IMR-90 (cell line): Measurements from ENCODE around the gene GRAMD2A. TPM values are rescaled to one million over a fixed set of nuclear protein-coding genes. Genes with fewer than 3 reads are reported as not detected.

Source experiments
- ATAC-seq: fragments of 200-7000 bp; cut with Tn5 transposase; 2 replicates; pipeline ENCODE4 v1.9.1; 2020; ENCODE audit warnings: low read depth, mild to moderate bottlenecking, moderate library complexity
- BruUV-seq: library from RNA; stranded (reverse); fragments of 400-500 nt; replicated peaks from 2 replicates; lab custom pipeline; 2021; lab: Mats Ljungman, UMichigan
- CTCF ChIA-PET: fragments of 300-600 bp; formaldehyde crosslinking; extraction: SDS; loops from one replicate; lab custom pipeline; 2021; ENCODE audit warnings: antibody characterized with exemption; lab: Yijun Ruan, JAX
- POLR2A ChIA-PET: fragments of 300-600 bp; sonication (Branson Sonifier 250); formaldehyde crosslinking; loops from one replicate; lab custom pipeline; 2022; ENCODE audit warnings: antibody characterized with exemption; ENCODE audit not compliant: unreplicated experiment; lab: Charles Lee
- DNase-seq: peaks from one replicate; pipeline ENCODE4 v3.0.0; 2013
- H2AFZ ChIP-seq: replicated peaks from 2 replicates; pipeline ENCODE3; 2013; ENCODE audit warnings: low read length, mild to moderate bottlenecking; ENCODE audit not compliant: poor library complexity
- H2AK5ac ChIP-seq: 2 replicates; pipeline ENCODE4 v1.6.1; 2013; ENCODE audit warnings: low read depth, low read length, inconsistent platforms
- H2AK9ac ChIP-seq: replicated peaks from 2 replicates; pipeline ENCODE3; 2013; ENCODE audit warnings: mild to moderate bottlenecking, low read depth, low read length, moderate library complexity; ENCODE audit not compliant: poor library complexity
- H2BK120ac ChIP-seq: 2 replicates; pipeline ENCODE4 v1.6.1; 2013; ENCODE audit warnings: low read depth, low read length, inconsistent platforms
- H2BK15ac ChIP-seq: 3 replicates; pipeline ENCODE4 v1.6.1; 2013; ENCODE audit warnings: low read depth, low read length, inconsistent platforms
- H2BK20ac ChIP-seq: 2 replicates; pipeline ENCODE4 v1.6.1; 2013; ENCODE audit warnings: low read depth, mild to moderate bottlenecking, inconsistent platforms, low read length, moderate library complexity
- H2BK5ac ChIP-seq: 2 replicates; pipeline ENCODE4 v1.6.1; 2013; ENCODE audit warnings: mild to moderate bottlenecking, low read depth, low read length, inconsistent platforms; ENCODE audit not compliant: poor library complexity, severe bottlenecking
- H3K14ac ChIP-seq: replicated peaks from 2 replicates; pipeline ENCODE4 v1.6.1; 2013; ENCODE audit warnings: low read depth, low read length, inconsistent platforms
- H3K18ac ChIP-seq: 2 replicates; pipeline ENCODE4 v1.6.1; 2013; ENCODE audit warnings: low read depth, low read length, control low read depth
- H3K23ac ChIP-seq: 2 replicates; pipeline ENCODE4 v1.6.1; 2013; ENCODE audit warnings: low read depth, low read length, inconsistent platforms
- H3K27ac ChIP-seq: 2 replicates; pipeline ENCODE4 v1.5.1; 2013; ENCODE audit warnings: mild to moderate bottlenecking, control low read depth, low read length; ENCODE audit not compliant: insufficient read depth
- H3K27me3 ChIP-seq: 2 replicates; pipeline ENCODE4 v1.6.1; 2013; ENCODE audit warnings: low read length; ENCODE audit not compliant: control insufficient read depth, insufficient read depth
- H3K36me3 ChIP-seq: 2 replicates; pipeline ENCODE4 v1.6.1; 2013; ENCODE audit warnings: low read length, mixed read lengths; ENCODE audit not compliant: control insufficient read depth, insufficient read depth
- H3K4ac ChIP-seq: 2 replicates; pipeline ENCODE4 v1.6.1; 2013; ENCODE audit warnings: low read depth, low read length, inconsistent platforms
- H3K4me1 ChIP-seq: 2 replicates; pipeline ENCODE4 v1.6.1; 2013; ENCODE audit warnings: low read length, mixed read lengths; ENCODE audit not compliant: control insufficient read depth, insufficient read depth
- H3K4me2 ChIP-seq: 2 replicates; pipeline ENCODE4 v1.6.1; 2013; ENCODE audit warnings: low read depth, mild to moderate bottlenecking, control low read depth, low read length, moderate library complexity
- H3K4me3 ChIP-seq: 2 replicates; pipeline ENCODE4 v1.5.1; 2013; ENCODE audit warnings: low read depth, mild to moderate bottlenecking, control low read depth, low read length, moderate library complexity; ENCODE audit not compliant: insufficient read depth
- H3K56ac ChIP-seq: 2 replicates; pipeline ENCODE4 v1.6.1; 2013; ENCODE audit warnings: low read length, inconsistent platforms; ENCODE audit not compliant: insufficient read depth; ENCODE audit errors: extremely low read depth
- H3K79me1 ChIP-seq, 2 experiments: 2 replicates each; pipeline ENCODE4 v1.6.1; 2013; ENCODE audit warnings: low read length in 2 of 2, inconsistent platforms in 1 of 2, low read depth in 1 of 2
- H3K9ac ChIP-seq: 2 replicates; pipeline ENCODE4 v1.6.1; 2013; ENCODE audit warnings: low read depth, low read length, control low read depth
- H3K9me1 ChIP-seq: 2 replicates; pipeline ENCODE4 v1.6.1; 2013; ENCODE audit warnings: low read length, inconsistent platforms; ENCODE audit not compliant: insufficient read depth
- H3K9me3 ChIP-seq: 2 replicates; pipeline ENCODE4 v1.6.1; 2013; ENCODE audit warnings: low read length; ENCODE audit not compliant: control insufficient read depth, insufficient read depth
- H4K20me1 ChIP-seq: 2 replicates; pipeline ENCODE4 v1.6.1; 2013; ENCODE audit warnings: low read length, inconsistent platforms; ENCODE audit not compliant: insufficient read depth
- H4K5ac ChIP-seq: 2 replicates; pipeline ENCODE4 v1.6.1; 2013; ENCODE audit warnings: mild to moderate bottlenecking, low read depth, low read length, control low read depth
- H4K8ac ChIP-seq, 2 experiments: 2 replicates each; pipeline ENCODE4 v1.6.1; 2013; ENCODE audit warnings: low read depth in 2 of 2, low read length in 2 of 2, control low read depth in 1 of 2, inconsistent platforms in 1 of 2
- H4K91ac ChIP-seq: 2 replicates; pipeline ENCODE4 v1.6.1; 2013; ENCODE audit warnings: low read depth, low read length, inconsistent platforms; ENCODE audit not compliant: insufficient read depth
- BHLHE40 ChIP-seq: fragments of 150-350 bp; IDR thresholded peaks from 2 replicates; pipeline ENCODE4 v1.6.1; 2016; ENCODE audit warnings: mild to moderate bottlenecking, low read depth, low read length
- CEBPB ChIP-seq: IDR thresholded peaks from 2 replicates; pipeline ENCODE4 v1.6.1; 2012; ENCODE audit warnings: low read depth, low read length, improper control_type of control experiment
- CHD1 ChIP-seq: IDR thresholded peaks from 2 replicates; pipeline ENCODE4 v1.6.1; 2012; ENCODE audit warnings: low read depth, low read length, improper control_type of control experiment
- FOS ChIP-seq: fragments of 150-350 bp; IDR thresholded peaks from 2 replicates; pipeline ENCODE4 v1.6.1; 2016; ENCODE audit warnings: low read depth, low read length
- MAFK ChIP-seq: IDR thresholded peaks from 2 replicates; pipeline ENCODE4 v1.6.1; 2012; ENCODE audit warnings: low read depth, low read length, improper control_type of control experiment
- MAZ ChIP-seq: IDR thresholded peaks from 2 replicates; pipeline ENCODE4 v1.6.1; 2012; ENCODE audit warnings: low read depth, mild to moderate bottlenecking, low read length, improper control_type of control experiment, moderate library complexity, borderline replicate concordance
- MXI1 ChIP-seq: IDR thresholded peaks from 2 replicates; pipeline ENCODE4 v1.6.1; 2012; ENCODE audit warnings: low read depth, mild to moderate bottlenecking, low read length, moderate library complexity, borderline replicate concordance
- NFE2L2 ChIP-seq: fragments of 150-350 bp; IDR thresholded peaks from 2 replicates; pipeline ENCODE4 v1.6.1; 2016; ENCODE audit warnings: low read depth, mild to moderate bottlenecking, low read length
- POLR2A ChIP-seq: IDR thresholded peaks from 2 replicates; pipeline ENCODE4 v1.6.1; 2012; ENCODE audit warnings: mild to moderate bottlenecking, low read depth, low read length
- RAD21 ChIP-seq: IDR thresholded peaks from 2 replicates; pipeline ENCODE4 v1.6.1; 2012; ENCODE audit warnings: low read length, improper control_type of control experiment
- RCOR1 ChIP-seq: IDR thresholded peaks from 2 replicates; pipeline ENCODE4 v1.6.1; 2012; ENCODE audit warnings: mild to moderate bottlenecking, low read length, improper control_type of control experiment; ENCODE audit not compliant: insufficient replicate concordance
- RFX5 ChIP-seq: IDR thresholded peaks from 2 replicates; pipeline ENCODE4 v1.8.0; 2012; ENCODE audit warnings: low read depth, mild to moderate bottlenecking, low read length, moderate library complexity
- SMC3 ChIP-seq: fragments of 150-350 bp; IDR thresholded peaks from 2 replicates; pipeline ENCODE4 v1.6.1; 2016; ENCODE audit warnings: low read depth, mild to moderate bottlenecking, antibody characterized with exemption, low read length, moderate library complexity
- WGBS, 2 experiments: methylation state at CpG; one replicate each; pipeline versions ENCODE4 v1.1.5 to v1.1.7; 2013; ENCODE audit warnings: missing lambda C conversion rate in 2 of 2; ENCODE audit not compliant: insufficient read length in 1 of 2; ENCODE audit errors: extremely low coverage in 2 of 2; 5-methylcytosine and 5-hydroxymethylcytosine counted together
- dilution Hi-C: fragments of 300-500 bp; cut with HindIII; formaldehyde crosslinking; loops from one replicate; pipeline ENCODE4 v1.14.3; 2018; ENCODE audit warnings: low sequenced_read_pairs; ENCODE audit not compliant: unreplicated experiment
- in situ Hi-C: fragments of 300-500 bp; cut with MboI; formaldehyde crosslinking; loops from 3 replicates; pipeline ENCODE4 v1.14.3; 2019; ENCODE audit warnings: low sequenced_read_pairs, inconsistent platforms, mixed read lengths
- intact Hi-C: fragments of 100-400 bp; cut with micrococcal nuclease; formaldehyde crosslinking; loops from 2 replicates; pipeline ENCODE4 v1.10.0; 2022
- polyA plus RNA-seq, 3 experiments: library from polyadenylated mRNA; depleted of rRNA; stranded (reverse); fragments of >200 nt; gene quantifications; 2 replicates each; pipeline ENCODE4 v1.2.3, GENCODE V29; 2012; ENCODE audit warnings: low replicate concordance in 1 of 3
- total RNA-seq: library from RNA; depleted of rRNA; stranded (reverse); fragments of >200 nt; gene quantifications from 2 replicates; pipeline ENCODE4 v1.2.3, GENCODE V29; 2012
- TF ChIP-seq, protein P1 (sequence below): fragments of 150-350 bp; IDR thresholded peaks from 2 replicates; pipeline ENCODE4 v1.6.1; 2017; ENCODE audit warnings: mild to moderate bottlenecking, antibody characterized with exemption, low read length, low read depth
- TF ChIP-seq, protein P2 (sequence below): fragments of 150-350 bp; IDR thresholded peaks from 2 replicates; pipeline ENCODE4 v1.6.1; 2016; ENCODE audit warnings: low read depth, mild to moderate bottlenecking, low read length, moderate library complexity, borderline replicate concordance
- TF ChIP-seq, protein P3 (sequence below): conservative IDR thresholded peaks from 2 replicates; pipeline ENCODE4 v1.5.1; 2012; ENCODE audit warnings: mild to moderate bottlenecking, low read depth, low read length, improper control_type of control experiment

The GRAMD2A gene
- total and polyA plus RNA-seq, 2 of the 4 experiments (the other 2 are of a cell fraction): 0.14 to 0.18 TPM

DNA sequence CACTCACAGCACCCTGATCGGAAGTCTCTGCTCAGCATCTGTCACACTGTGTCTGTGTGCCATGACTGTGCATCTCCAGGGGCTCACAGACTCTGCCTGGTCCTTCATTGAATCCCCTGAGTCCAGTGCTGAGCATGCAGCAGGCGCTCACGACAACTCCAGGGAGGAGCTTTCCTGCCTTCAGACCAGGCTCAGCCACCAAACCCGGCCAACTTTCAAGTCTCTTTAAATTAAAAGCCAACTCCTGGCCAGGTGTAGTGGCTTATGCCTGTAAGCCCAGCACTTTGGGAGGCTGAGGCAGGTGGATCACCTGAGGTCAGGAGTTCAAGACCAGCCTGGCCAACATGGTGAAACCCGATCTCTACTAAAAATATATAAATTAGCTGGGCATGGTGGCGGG is 24.2 kb downstream of the GRAMD2A start:
- Histone ChIP-seq H3K27me3 (peaks cover 65% of the 10 kb centered on the region), H3K36me3 (no peaks in the 10 kb centered on the region), H3K56ac (no peak overlapping the region), H4K8ac (no peak overlapping the region), H3K4me2 (no peak overlapping the region), H4K5ac (no peak overlapping the region), H2AFZ (no peak overlapping the region), H4K91ac (no peak overlapping the region), H2BK20ac (no peak overlapping the region), H3K9me3 (no peaks in the 10 kb centered on the region), H2BK5ac (no peak overlapping the region), H4K20me1 (no peaks in the 10 kb centered on the region), H2AK5ac (no peak overlapping the region), H2BK15ac (no peak overlapping the region), H3K27ac (no peak overlapping the region), H3K23ac (no peak overlapping the region), H3K4me3 (no peak overlapping the region), H3K9me1 (no peaks in the 10 kb centered on the region; the same call in 1 of the 2 replicates), H3K18ac (no peak overlapping the region), H2AK9ac (no peak overlapping the region), H3K9ac (no peak overlapping the region), H3K4me1 (peaks cover 7% of the 10 kb centered on the region), H3K4ac (no peak overlapping the region), H3K14ac (no peak overlapping the region), H2BK120ac (no peak overlapping the region), H3K79me1 (no peaks in the 10 kb centered on the region)
- in situ Hi-C loops (no loop called here), dilution Hi-C loops (no loop called here), intact Hi-C loops (no loop called here)
- no peak for ATAC-seq
- no CpG with 5 or more reads among the region's 6 CpGs for WGBS, 2 experiments
- no TSS peak for BruUV-seq
- DNase-seq: no peak
- ChIA-PET POLR2A (no interaction called here), CTCF (no interaction called here)
- TF ChIP-seq MAZ (no peak), SMC3 (no peak), MAFK (no peak), RFX5 (no peak), FOS (no peak), RAD21 (no peak), MXI1 (no peak), CEBPB (no peak), BHLHE40 (no peak), RCOR1 (no peak), POLR2A (no peak), CHD1 (no peak), NFE2L2 (no peak)
- TF ChIP-seq, protein P1, sequence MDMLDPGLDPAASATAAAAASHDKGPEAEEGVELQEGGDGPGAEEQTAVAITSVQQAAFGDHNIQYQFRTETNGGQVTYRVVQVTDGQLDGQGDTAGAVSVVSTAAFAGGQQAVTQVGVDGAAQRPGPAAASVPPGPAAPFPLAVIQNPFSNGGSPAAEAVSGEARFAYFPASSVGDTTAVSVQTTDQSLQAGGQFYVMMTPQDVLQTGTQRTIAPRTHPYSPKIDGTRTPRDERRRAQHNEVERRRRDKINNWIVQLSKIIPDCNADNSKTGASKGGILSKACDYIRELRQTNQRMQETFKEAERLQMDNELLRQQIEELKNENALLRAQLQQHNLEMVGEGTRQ: no peak
- TF ChIP-seq, protein P2, sequence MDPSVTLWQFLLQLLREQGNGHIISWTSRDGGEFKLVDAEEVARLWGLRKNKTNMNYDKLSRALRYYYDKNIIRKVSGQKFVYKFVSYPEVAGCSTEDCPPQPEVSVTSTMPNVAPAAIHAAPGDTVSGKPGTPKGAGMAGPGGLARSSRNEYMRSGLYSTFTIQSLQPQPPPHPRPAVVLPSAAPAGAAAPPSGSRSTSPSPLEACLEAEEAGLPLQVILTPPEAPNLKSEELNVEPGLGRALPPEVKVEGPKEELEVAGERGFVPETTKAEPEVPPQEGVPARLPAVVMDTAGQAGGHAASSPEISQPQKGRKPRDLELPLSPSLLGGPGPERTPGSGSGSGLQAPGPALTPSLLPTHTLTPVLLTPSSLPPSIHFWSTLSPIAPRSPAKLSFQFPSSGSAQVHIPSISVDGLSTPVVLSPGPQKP: no peak
- TF ChIP-seq, protein P3, sequence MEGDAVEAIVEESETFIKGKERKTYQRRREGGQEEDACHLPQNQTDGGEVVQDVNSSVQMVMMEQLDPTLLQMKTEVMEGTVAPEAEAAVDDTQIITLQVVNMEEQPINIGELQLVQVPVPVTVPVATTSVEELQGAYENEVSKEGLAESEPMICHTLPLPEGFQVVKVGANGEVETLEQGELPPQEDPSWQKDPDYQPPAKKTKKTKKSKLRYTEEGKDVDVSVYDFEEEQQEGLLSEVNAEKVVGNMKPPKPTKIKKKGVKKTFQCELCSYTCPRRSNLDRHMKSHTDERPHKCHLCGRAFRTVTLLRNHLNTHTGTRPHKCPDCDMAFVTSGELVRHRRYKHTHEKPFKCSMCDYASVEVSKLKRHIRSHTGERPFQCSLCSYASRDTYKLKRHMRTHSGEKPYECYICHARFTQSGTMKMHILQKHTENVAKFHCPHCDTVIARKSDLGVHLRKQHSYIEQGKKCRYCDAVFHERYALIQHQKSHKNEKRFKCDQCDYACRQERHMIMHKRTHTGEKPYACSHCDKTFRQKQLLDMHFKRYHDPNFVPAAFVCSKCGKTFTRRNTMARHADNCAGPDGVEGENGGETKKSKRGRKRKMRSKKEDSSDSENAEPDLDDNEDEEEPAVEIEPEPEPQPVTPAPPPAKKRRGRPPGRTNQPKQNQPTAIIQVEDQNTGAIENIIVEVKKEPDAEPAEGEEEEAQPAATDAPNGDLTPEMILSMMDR: no peak
